HepG2 (cell line): ENCODE measurements around the gene GPC4. TPM values are rescaled to one million over a fixed set of nuclear protein-coding genes. Genes with fewer than 3 reads are reported as not detected.

Source experiments
- ATAC-seq: fragments of 200-7000 bp; cut with Tn5 transposase; 3 replicates; pipeline ENCODE4 v1.9.1; 2020; ENCODE audit warnings: mild to moderate bottlenecking, moderate library complexity
- BruUV-seq: library from RNA; stranded (reverse); fragments of 400-500 nt; replicated peaks from 2 replicates; lab custom pipeline; 2021; lab: Mats Ljungman, UMichigan
- CTCF ChIA-PET: fragments of 300-600 bp; formaldehyde crosslinking; extraction: SDS; loops from one replicate; lab custom pipeline; 2021; ENCODE audit warnings: low total read pairs, inconsistent platforms, low intra/inter-chr PET ratio; lab: Yijun Ruan, JAX
- POLR2A ChIA-PET: fragments of 350-600 bp; sonication (Branson Sonifier 250); formaldehyde crosslinking; loops from one replicate; lab custom pipeline; 2020; ENCODE audit warnings: antibody characterized with exemption, inconsistent platforms; lab: Yijun Ruan, JAX
- DNase-seq: peaks from one replicate; pipeline ENCODE4 v3.0.0-alpha.2; 2015; ENCODE audit warnings: low spot score
- FAIRE-seq: peaks from 3 replicates; lab custom pipeline; 2011; peaks lifted over from hg19 to GRCh38; lab: Jason Lieb, UNC
- H2AFZ ChIP-seq: one replicate; pipeline ENCODE4 v1.6.1; 2011; ENCODE audit warnings: low read length, inconsistent platforms
- H3K27ac ChIP-seq: fragments of 300-600 bp; 3 replicates; pipeline ENCODE4 v1.8.0; 2011; ENCODE audit warnings: mixed run types, mild to moderate bottlenecking, mixed read lengths, low read length, inconsistent platforms; ENCODE audit not compliant: insufficient read depth; ENCODE audit errors: extremely low read length
- H3K27me3 ChIP-seq, 2 experiments: fragments of 200-600 bp in 1 of 2; 2 replicates in 1 of 2; 3 replicates in 1 of 2; pipeline versions ENCODE4 v1.6.0 to v1.8.0; 2011; ENCODE audit warnings: low read length in 2 of 2, mild to moderate bottlenecking in 2 of 2, moderate library complexity in 2 of 2, inconsistent platforms in 1 of 2; ENCODE audit not compliant: insufficient read depth in 2 of 2, control insufficient read depth in 1 of 2
- H3K36me3 ChIP-seq, 2 experiments: fragments of 200-600 bp in 1 of 2; replicated peaks in 1 of 2; 2 replicates in 1 of 2; 3 replicates in 1 of 2; pipeline versions ENCODE4 v1.5.1 to v1.8.0; 2011; ENCODE audit warnings: low read length in 2 of 2, inconsistent platforms in 1 of 2; ENCODE audit not compliant: insufficient read depth in 2 of 2, control insufficient read depth in 1 of 2
- H3K4me1 ChIP-seq: 2 replicates; pipeline ENCODE4 v1.5.1; 2012; ENCODE audit warnings: low read length, inconsistent platforms; ENCODE audit not compliant: insufficient read depth
- H3K4me2 ChIP-seq: 2 replicates; pipeline ENCODE4 v1.6.0; 2011; ENCODE audit warnings: low read depth, low read length, inconsistent platforms
- H3K4me3 ChIP-seq, 3 experiments: fragments of 200-600 bp in 1 of 3; sonication (generic), shearing (Covaris generic) in 1 of 3; replicated peaks in 1 of 3; 2 replicates each; pipeline ENCODE4 v1.5.1; 2011 to 2016; ENCODE audit warnings: low read length in 3 of 3, inconsistent platforms in 2 of 3, low read depth in 2 of 3, mild to moderate bottlenecking in 2 of 3, control low read depth in 1 of 3, mixed read lengths in 1 of 3; ENCODE audit not compliant: insufficient read depth in 1 of 3
- H3K79me2 ChIP-seq: one replicate; pipeline ENCODE4 v1.6.1; 2011; ENCODE audit warnings: low read length, inconsistent platforms; ENCODE audit not compliant: insufficient read depth
- H3K9ac ChIP-seq: 2 replicates; pipeline ENCODE4 v1.6.0; 2011; ENCODE audit warnings: mild to moderate bottlenecking, low read depth, low read length, inconsistent platforms; ENCODE audit not compliant: insufficient read depth
- H3K9me3 ChIP-seq: 2 replicates; pipeline ENCODE4 v1.5.1; 2012; ENCODE audit warnings: mild to moderate bottlenecking, low read length
- H4K20me1 ChIP-seq: 2 replicates; pipeline ENCODE4 v1.6.0; 2011; ENCODE audit warnings: inconsistent platforms, mild to moderate bottlenecking, low read length, moderate library complexity; ENCODE audit not compliant: insufficient read depth
- FOXK2 ChIP-seq: fragments of 450-650 bp; IDR thresholded peaks from 2 replicates; pipeline ENCODE4 v1.6.1; 2016
- PRDM15 ChIP-seq: sonication (generic); formaldehyde crosslinking; IDR thresholded peaks from 2 replicates; pipeline ENCODE4 v1.4.0; 2020; ENCODE audit warnings: missing genetic modification reagents
- ZNF281 ChIP-seq: sonication (generic); formaldehyde crosslinking; IDR thresholded peaks from 2 replicates; pipeline ENCODE4 v1.4.0; 2020; ENCODE audit warnings: missing genetic modification reagents, borderline replicate concordance
- WGBS: methylation state at CpG from one replicate; pipeline ENCODE4 v1.1.6; 2017; ENCODE audit warnings: low lambda C conversion rate; 5-methylcytosine and 5-hydroxymethylcytosine counted together
- in situ Hi-C: cut with HindIII; loops from 2 replicates; pipeline ENCODE4 v1.10.0; 2017; ENCODE audit warnings: low pct_unique_long_range_greater_than_20kb; ENCODE audit not compliant: extremely low pct_ligation_motif_present
- intact Hi-C: fragments of 100-400 bp; cut with micrococcal nuclease; formaldehyde crosslinking; loops from one replicate; pipeline ENCODE4 v1.10.0; 2022; ENCODE audit not compliant: unreplicated experiment
- polyA plus RNA-seq, 8 experiments: library from polyadenylated mRNA; depleted of rRNA in 3 of 8; stranded (reverse) in 7 of 8; unstranded in 1 of 8; fragments of >200 nt; fragmentation: Illumina TruSeq in 4 of 8; extraction: Trizol in 4 of 8; gene quantifications; 2 replicates each; pipeline versions ENCODE4 v1.2.1 to v1.2.3, GENCODE V29; 2011 to 2016; ENCODE audit warnings: low read depth in 4 of 8, missing spikeins in 1 of 8, mixed read lengths in 1 of 8; ENCODE audit not compliant: insufficient read depth in 1 of 8
- total RNA-seq, 5 experiments: library from RNA; depleted of rRNA; stranded (reverse); fragments of >200 nt; fragmentation: Illumina TruSeq; extraction: Trizol; gene quantifications; 2 replicates each; pipeline ENCODE4 v1.2.3, GENCODE V29; 2016; ENCODE audit warnings: low read depth in 1 of 5

The GPC4 gene
- total and polyA plus RNA-seq, 2 of the 13 experiments (the other 11 are each of a cell fraction or from before 2014, with no cell fraction given) = 0.29 to 0.38 TPM

- no peaks in the 10 kb centered on the region for H3K4me1 ChIP-seq
- intact Hi-C loops (no loop called here), in situ Hi-C loops (no loop called here)
- TF ChIP-seq FOXK2 (no peak), PRDM15 (CRISPR knock-in tag) (peak; percentile 91)
- ATAC-seq (no peak), DNase-seq (no peak), FAIRE-seq (no peak)
- no peaks in the 10 kb centered on the region for H3K79me2 ChIP-seq
- H3K4me2 ChIP-seq = no peak overlapping the region
- H2AFZ ChIP-seq = no peak overlapping the region
- H3K27ac ChIP-seq = no peak overlapping the region
- no peak overlapping the region for H3K4me3 ChIP-seq
- no TSS peak for BruUV-seq
- POLR2A ChIA-PET = no interaction called here
- no peak overlapping the region for H3K9ac ChIP-seq
- WGBS = under 1% methylated on average over 8 of the region's 16 CpGs
- H3K9me3 ChIP-seq = no peaks in the 10 kb centered on the region
- CTCF ChIA-PET = no interaction called here
- H3K36me3 ChIP-seq = no peaks in the 10 kb centered on the region
- H4K20me1 ChIP-seq = no peaks in the 10 kb centered on the region
- peaks cover 0 to 6% of the 10 kb centered on the region in 2 experiments; a peak in 1 of 5 replicates for H3K27me3 ChIP-seq
These were observed 29.9 kb upstream of the GPC4 start for GRCh38 chrX:133444952-133445831.

- no peaks in the 10 kb centered on the region for H3K9me3 ChIP-seq
- H3K4me1 ChIP-seq = no peaks in the 10 kb centered on the region
- H3K27ac ChIP-seq = no peak overlapping the region
- H2AFZ ChIP-seq = no peak overlapping the region
- H3K4me2 ChIP-seq = no peak overlapping the region
- H3K4me3 ChIP-seq = no peak overlapping the region
- no peaks in the 10 kb centered on the region for H4K20me1 ChIP-seq
- ATAC-seq (no peak), DNase-seq (no peak), FAIRE-seq (no peak)
- intact Hi-C loops (no loop called here), in situ Hi-C loops (no loop called here)
- no peaks in the 10 kb centered on the region for H3K79me2 ChIP-seq
- no peaks in the 10 kb centered on the region for H3K36me3 ChIP-seq
- ChIA-PET POLR2A (no interaction called here), CTCF (no interaction called here)
- H3K27me3 ChIP-seq = peaks cover 0 to 6% of the 10 kb centered on the region in 2 experiments; a peak in 1 of 5 replicates
- WGBS = 53% methylated on average over 3 of the region's 3 CpGs
- TF ChIP-seq ZNF281 (CRISPR knock-in tag) = no peak
- H3K9ac ChIP-seq = no peak overlapping the region
- BruUV-seq = no TSS peak
These were observed 28.9 kb upstream of the GPC4 start for GRCh38 chrX:133444196-133444595.
